ENCODE data around the gene PTCHD4.

DNA sequence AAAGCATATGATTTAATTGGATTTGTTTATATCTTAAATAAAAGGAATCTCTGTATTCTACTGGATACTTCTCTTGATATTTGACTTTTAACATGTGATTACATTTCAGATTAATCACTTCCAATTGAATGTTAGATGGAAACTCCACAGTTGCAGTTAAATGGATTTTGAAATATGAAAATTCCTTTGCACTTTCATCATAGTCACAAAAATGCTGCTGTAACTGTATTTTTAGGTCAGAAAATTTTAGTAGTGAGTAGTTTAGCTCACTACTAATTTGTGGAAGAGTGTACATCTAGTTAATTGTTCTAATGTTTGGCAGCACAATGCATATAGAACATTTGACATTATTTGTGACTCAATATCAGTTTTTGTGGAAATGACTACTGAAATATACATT is 26.8 kb downstream of the PTCHD4 start:
- TF ChIP-seq, protein P1, sequence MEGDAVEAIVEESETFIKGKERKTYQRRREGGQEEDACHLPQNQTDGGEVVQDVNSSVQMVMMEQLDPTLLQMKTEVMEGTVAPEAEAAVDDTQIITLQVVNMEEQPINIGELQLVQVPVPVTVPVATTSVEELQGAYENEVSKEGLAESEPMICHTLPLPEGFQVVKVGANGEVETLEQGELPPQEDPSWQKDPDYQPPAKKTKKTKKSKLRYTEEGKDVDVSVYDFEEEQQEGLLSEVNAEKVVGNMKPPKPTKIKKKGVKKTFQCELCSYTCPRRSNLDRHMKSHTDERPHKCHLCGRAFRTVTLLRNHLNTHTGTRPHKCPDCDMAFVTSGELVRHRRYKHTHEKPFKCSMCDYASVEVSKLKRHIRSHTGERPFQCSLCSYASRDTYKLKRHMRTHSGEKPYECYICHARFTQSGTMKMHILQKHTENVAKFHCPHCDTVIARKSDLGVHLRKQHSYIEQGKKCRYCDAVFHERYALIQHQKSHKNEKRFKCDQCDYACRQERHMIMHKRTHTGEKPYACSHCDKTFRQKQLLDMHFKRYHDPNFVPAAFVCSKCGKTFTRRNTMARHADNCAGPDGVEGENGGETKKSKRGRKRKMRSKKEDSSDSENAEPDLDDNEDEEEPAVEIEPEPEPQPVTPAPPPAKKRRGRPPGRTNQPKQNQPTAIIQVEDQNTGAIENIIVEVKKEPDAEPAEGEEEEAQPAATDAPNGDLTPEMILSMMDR (conservative IDR thresholded peaks at IDR 0.05 in 1 of 2, IDR thresholded peaks at IDR 0.05 in 1 of 2; ENCODE audit: extremely low read depth in 1 of 2, insufficient read depth in 1 of 2, low read depth in 1 of 2, low read length in 2 of 2) = no peak
- TF ChIP-seq EZH2 (IDR thresholded peaks at IDR 0.05; ENCODE audit: borderline replicate concordance, low read length) = no peak
